H1 (cell line): ENCODE measurements around the gene TCIRG1. TPM values are rescaled to one million over a fixed set of nuclear protein-coding genes. Genes with fewer than 3 reads are reported as not detected.

Experiments
- CHD2 ChIP-seq: IDR thresholded peaks from 2 replicates; pipeline ENCODE4 v1.6.1; 2012; ENCODE audit warnings: low read length, improper control_type of control experiment
- RAD21 ChIP-seq, 2 experiments: IDR thresholded peaks in 1 of 2; conservative IDR thresholded peaks in 1 of 2; 2 replicates each; pipeline ENCODE4 v1.6.1; 2011; ENCODE audit warnings: low read depth in 2 of 2, low read length in 2 of 2, improper control_type of control experiment in 1 of 2, inconsistent platforms in 1 of 2, mild to moderate bottlenecking in 1 of 2, moderate library complexity in 1 of 2
- SIRT6 ChIP-seq: IDR thresholded peaks from one replicate; pipeline ENCODE4 v1.7.1; 2012; ENCODE audit warnings: low read length, inconsistent platforms
- SUZ12 ChIP-seq: fragments of 200-600 bp; sonication (generic); IDR thresholded peaks from 2 replicates; pipeline ENCODE4 v1.6.1; 2012; ENCODE audit warnings: mild to moderate bottlenecking, inconsistent platforms, low read length, moderate library complexity, mixed read lengths
- polyA plus RNA-seq, 7 experiments: library from polyadenylated mRNA; depleted of rRNA in 3 of 7; stranded (reverse) in 5 of 7; unstranded in 2 of 7; fragments of >200 nt in 5 of 7; fragments of 200-250 nt in 2 of 7; gene quantifications; 1 replicate in 5 of 7; 2 replicates in 1 of 7; 4 replicates in 1 of 7; pipeline versions ENCODE4 v1.2.1 to v1.2.3, GENCODE V29; 2011 to 2013; ENCODE audit warnings: missing spikeins in 2 of 7, mixed read lengths in 2 of 7
- total RNA-seq: library from RNA; stranded (reverse); fragmentation: NEBNext Ultra II Directional; extraction: Animal tissue kit (Norgen Biotek cat#: 25700); gene quantifications from 2 replicates; pipeline ENCODE4 v1.2.1, GENCODE V29; 2021
- TF ChIP-seq, protein P1 (sequence below): IDR thresholded peaks from 2 replicates; pipeline ENCODE4 v1.6.1; 2011; ENCODE audit warnings: low read depth, mild to moderate bottlenecking, low read length; ENCODE audit not compliant: insufficient read depth

Gene TCIRG1
- total and polyA plus RNA-seq, 2 of the 8 experiments (the other 6 are each of a cell fraction or from before 2014, with no cell fraction given), result 25.3 to 39.6 TPM

DNA sequence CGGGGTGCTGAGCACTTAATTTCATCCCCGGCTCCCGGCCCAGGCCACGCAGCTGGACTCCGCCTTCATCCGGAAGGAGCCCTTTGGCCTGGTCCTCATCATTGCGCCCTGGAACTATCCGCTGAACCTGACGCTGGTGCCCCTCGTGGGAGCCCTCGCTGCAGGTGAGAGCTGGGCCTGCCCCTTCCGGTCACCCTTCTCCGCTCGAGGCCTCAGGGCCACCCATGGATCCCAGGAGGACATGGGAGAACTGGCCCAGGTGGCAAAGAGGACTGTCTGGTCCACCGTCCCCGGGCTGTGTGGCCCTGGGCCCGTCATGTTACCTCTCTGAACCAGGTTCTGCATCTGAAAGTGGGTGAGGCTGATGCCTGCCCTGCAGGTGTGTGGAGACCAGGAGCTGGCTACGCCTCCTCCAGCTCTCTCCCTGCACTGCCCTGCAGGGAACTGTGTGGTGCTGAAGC, 20.1 kb upstream of the TCIRG1 start (continued):
- no peak for TF ChIP-seq RAD21 (IDR thresholded peaks at IDR 0.05 in 1 of 2, conservative IDR thresholded peaks at IDR 0.05 in 1 of 2; ENCODE audit: low read depth in 2 of 2, low read length in 2 of 2)
- TF ChIP-seq, protein P1, sequence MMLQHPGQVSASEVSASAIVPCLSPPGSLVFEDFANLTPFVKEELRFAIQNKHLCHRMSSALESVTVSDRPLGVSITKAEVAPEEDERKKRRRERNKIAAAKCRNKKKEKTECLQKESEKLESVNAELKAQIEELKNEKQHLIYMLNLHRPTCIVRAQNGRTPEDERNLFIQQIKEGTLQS, result no peak
- TF ChIP-seq CHD2, result no peak
- TF ChIP-seq SIRT6, result no peak
- TF ChIP-seq SUZ12, result no peak
